IMR-90 (cell line): ENCODE results near the gene TCN1. TPM values are rescaled to one million over a fixed set of nuclear protein-coding genes. Genes with fewer than 3 reads are reported as not detected.

Source experiments
- ATAC-seq: fragments of 200-7000 bp; cut with Tn5 transposase; 2 replicates; pipeline ENCODE4 v1.9.1; 2020; ENCODE audit warnings: low read depth, mild to moderate bottlenecking, moderate library complexity
- BruUV-seq: library from RNA; stranded (reverse); fragments of 400-500 nt; replicated peaks from 2 replicates; lab custom pipeline; 2021; lab: Mats Ljungman, UMichigan
- CTCF ChIA-PET: fragments of 300-600 bp; formaldehyde crosslinking; extraction: SDS; loops from one replicate; lab custom pipeline; 2021; ENCODE audit warnings: antibody characterized with exemption; lab: Yijun Ruan, JAX
- POLR2A ChIA-PET: fragments of 300-600 bp; sonication (Branson Sonifier 250); formaldehyde crosslinking; loops from one replicate; lab custom pipeline; 2022; ENCODE audit warnings: antibody characterized with exemption; ENCODE audit not compliant: unreplicated experiment; lab: Charles Lee
- DNase-seq: peaks from one replicate; pipeline ENCODE4 v3.0.0; 2013
- H2AFZ ChIP-seq: replicated peaks from 2 replicates; pipeline ENCODE3; 2013; ENCODE audit warnings: low read length, mild to moderate bottlenecking; ENCODE audit not compliant: poor library complexity
- H2AK5ac ChIP-seq: 2 replicates; pipeline ENCODE4 v1.6.1; 2013; ENCODE audit warnings: low read depth, low read length, inconsistent platforms
- H2AK9ac ChIP-seq: replicated peaks from 2 replicates; pipeline ENCODE3; 2013; ENCODE audit warnings: mild to moderate bottlenecking, low read depth, low read length, moderate library complexity; ENCODE audit not compliant: poor library complexity
- H2BK120ac ChIP-seq: 2 replicates; pipeline ENCODE4 v1.6.1; 2013; ENCODE audit warnings: low read depth, low read length, inconsistent platforms
- H2BK15ac ChIP-seq: 3 replicates; pipeline ENCODE4 v1.6.1; 2013; ENCODE audit warnings: low read depth, low read length, inconsistent platforms
- H2BK20ac ChIP-seq: 2 replicates; pipeline ENCODE4 v1.6.1; 2013; ENCODE audit warnings: low read depth, mild to moderate bottlenecking, inconsistent platforms, low read length, moderate library complexity
- H2BK5ac ChIP-seq: 2 replicates; pipeline ENCODE4 v1.6.1; 2013; ENCODE audit warnings: mild to moderate bottlenecking, low read depth, low read length, inconsistent platforms; ENCODE audit not compliant: poor library complexity, severe bottlenecking
- H3K14ac ChIP-seq: replicated peaks from 2 replicates; pipeline ENCODE4 v1.6.1; 2013; ENCODE audit warnings: low read depth, low read length, inconsistent platforms
- H3K18ac ChIP-seq: 2 replicates; pipeline ENCODE4 v1.6.1; 2013; ENCODE audit warnings: low read depth, low read length, control low read depth
- H3K23ac ChIP-seq: 2 replicates; pipeline ENCODE4 v1.6.1; 2013; ENCODE audit warnings: low read depth, low read length, inconsistent platforms
- H3K27ac ChIP-seq: 2 replicates; pipeline ENCODE4 v1.5.1; 2013; ENCODE audit warnings: mild to moderate bottlenecking, control low read depth, low read length; ENCODE audit not compliant: insufficient read depth
- H3K27me3 ChIP-seq: 2 replicates; pipeline ENCODE4 v1.6.1; 2013; ENCODE audit warnings: low read length; ENCODE audit not compliant: control insufficient read depth, insufficient read depth
- H3K36me3 ChIP-seq: 2 replicates; pipeline ENCODE4 v1.6.1; 2013; ENCODE audit warnings: low read length, mixed read lengths; ENCODE audit not compliant: control insufficient read depth, insufficient read depth
- H3K4ac ChIP-seq: 2 replicates; pipeline ENCODE4 v1.6.1; 2013; ENCODE audit warnings: low read depth, low read length, inconsistent platforms
- H3K4me1 ChIP-seq: 2 replicates; pipeline ENCODE4 v1.6.1; 2013; ENCODE audit warnings: low read length, mixed read lengths; ENCODE audit not compliant: control insufficient read depth, insufficient read depth
- H3K4me2 ChIP-seq: 2 replicates; pipeline ENCODE4 v1.6.1; 2013; ENCODE audit warnings: low read depth, mild to moderate bottlenecking, control low read depth, low read length, moderate library complexity
- H3K4me3 ChIP-seq: 2 replicates; pipeline ENCODE4 v1.5.1; 2013; ENCODE audit warnings: low read depth, mild to moderate bottlenecking, control low read depth, low read length, moderate library complexity; ENCODE audit not compliant: insufficient read depth
- H3K56ac ChIP-seq: 2 replicates; pipeline ENCODE4 v1.6.1; 2013; ENCODE audit warnings: low read length, inconsistent platforms; ENCODE audit not compliant: insufficient read depth; ENCODE audit errors: extremely low read depth
- H3K79me1 ChIP-seq, 2 experiments: 2 replicates each; pipeline ENCODE4 v1.6.1; 2013; ENCODE audit warnings: low read length in 2 of 2, inconsistent platforms in 1 of 2, low read depth in 1 of 2
- H3K9ac ChIP-seq: 2 replicates; pipeline ENCODE4 v1.6.1; 2013; ENCODE audit warnings: low read depth, low read length, control low read depth
- H3K9me1 ChIP-seq: 2 replicates; pipeline ENCODE4 v1.6.1; 2013; ENCODE audit warnings: low read length, inconsistent platforms; ENCODE audit not compliant: insufficient read depth
- H3K9me3 ChIP-seq: 2 replicates; pipeline ENCODE4 v1.6.1; 2013; ENCODE audit warnings: low read length; ENCODE audit not compliant: control insufficient read depth, insufficient read depth
- H4K20me1 ChIP-seq: 2 replicates; pipeline ENCODE4 v1.6.1; 2013; ENCODE audit warnings: low read length, inconsistent platforms; ENCODE audit not compliant: insufficient read depth
- H4K5ac ChIP-seq: 2 replicates; pipeline ENCODE4 v1.6.1; 2013; ENCODE audit warnings: mild to moderate bottlenecking, low read depth, low read length, control low read depth
- H4K8ac ChIP-seq, 2 experiments: 2 replicates each; pipeline ENCODE4 v1.6.1; 2013; ENCODE audit warnings: low read depth in 2 of 2, low read length in 2 of 2, control low read depth in 1 of 2, inconsistent platforms in 1 of 2
- H4K91ac ChIP-seq: 2 replicates; pipeline ENCODE4 v1.6.1; 2013; ENCODE audit warnings: low read depth, low read length, inconsistent platforms; ENCODE audit not compliant: insufficient read depth
- CEBPB ChIP-seq: IDR thresholded peaks from 2 replicates; pipeline ENCODE4 v1.6.1; 2012; ENCODE audit warnings: low read depth, low read length, improper control_type of control experiment
- CHD1 ChIP-seq: IDR thresholded peaks from 2 replicates; pipeline ENCODE4 v1.6.1; 2012; ENCODE audit warnings: low read depth, low read length, improper control_type of control experiment
- ELK1 ChIP-seq: fragments of 150-350 bp; IDR thresholded peaks from 2 replicates; pipeline ENCODE4 v1.6.1; 2016; ENCODE audit warnings: low read depth, mild to moderate bottlenecking, low read length, moderate library complexity, borderline replicate concordance
- FOS ChIP-seq: fragments of 150-350 bp; IDR thresholded peaks from 2 replicates; pipeline ENCODE4 v1.6.1; 2016; ENCODE audit warnings: low read depth, low read length
- MAZ ChIP-seq: IDR thresholded peaks from 2 replicates; pipeline ENCODE4 v1.6.1; 2012; ENCODE audit warnings: low read depth, mild to moderate bottlenecking, low read length, improper control_type of control experiment, moderate library complexity, borderline replicate concordance
- MXI1 ChIP-seq: IDR thresholded peaks from 2 replicates; pipeline ENCODE4 v1.6.1; 2012; ENCODE audit warnings: low read depth, mild to moderate bottlenecking, low read length, moderate library complexity, borderline replicate concordance
- NFE2L2 ChIP-seq: fragments of 150-350 bp; IDR thresholded peaks from 2 replicates; pipeline ENCODE4 v1.6.1; 2016; ENCODE audit warnings: low read depth, mild to moderate bottlenecking, low read length
- POLR2A ChIP-seq: IDR thresholded peaks from 2 replicates; pipeline ENCODE4 v1.6.1; 2012; ENCODE audit warnings: mild to moderate bottlenecking, low read depth, low read length
- RAD21 ChIP-seq: IDR thresholded peaks from 2 replicates; pipeline ENCODE4 v1.6.1; 2012; ENCODE audit warnings: low read length, improper control_type of control experiment
- RFX5 ChIP-seq: IDR thresholded peaks from 2 replicates; pipeline ENCODE4 v1.8.0; 2012; ENCODE audit warnings: low read depth, mild to moderate bottlenecking, low read length, moderate library complexity
- WGBS, 2 experiments: methylation state at CpG; one replicate each; pipeline versions ENCODE4 v1.1.5 to v1.1.7; 2013; ENCODE audit warnings: missing lambda C conversion rate in 2 of 2; ENCODE audit not compliant: insufficient read length in 1 of 2; ENCODE audit errors: extremely low coverage in 2 of 2; 5-methylcytosine and 5-hydroxymethylcytosine counted together
- dilution Hi-C: fragments of 300-500 bp; cut with HindIII; formaldehyde crosslinking; loops from one replicate; pipeline ENCODE4 v1.14.3; 2018; ENCODE audit warnings: low sequenced_read_pairs; ENCODE audit not compliant: unreplicated experiment
- in situ Hi-C: fragments of 300-500 bp; cut with MboI; formaldehyde crosslinking; loops from 3 replicates; pipeline ENCODE4 v1.14.3; 2019; ENCODE audit warnings: low sequenced_read_pairs, inconsistent platforms, mixed read lengths
- intact Hi-C: fragments of 100-400 bp; cut with micrococcal nuclease; formaldehyde crosslinking; loops from 2 replicates; pipeline ENCODE4 v1.10.0; 2022
- polyA plus RNA-seq, 3 experiments: library from polyadenylated mRNA; depleted of rRNA; stranded (reverse); fragments of >200 nt; gene quantifications; 2 replicates each; pipeline ENCODE4 v1.2.3, GENCODE V29; 2012; ENCODE audit warnings: low replicate concordance in 1 of 3
- total RNA-seq: library from RNA; depleted of rRNA; stranded (reverse); fragments of >200 nt; gene quantifications from 2 replicates; pipeline ENCODE4 v1.2.3, GENCODE V29; 2012

TCN1 gene
- total and polyA plus RNA-seq, 2 of the 4 experiments (the other 2 are of a cell fraction), result not detected

- Histone ChIP-seq H4K8ac (no peak overlapping the region), H3K36me3 (no peaks in the 10 kb centered on the region), H3K4me3 (no peak overlapping the region), H3K27ac (no peak overlapping the region), H2BK20ac (no peak overlapping the region), H3K14ac (no peak overlapping the region), H3K23ac (no peak overlapping the region), H3K4me2 (no peak overlapping the region), H3K9me3 (no peaks in the 10 kb centered on the region), H2AK5ac (no peak overlapping the region), H3K4me1 (no peaks in the 10 kb centered on the region), H3K56ac (no peak overlapping the region), H3K27me3 (no peaks in the 10 kb centered on the region), H3K4ac (no peak overlapping the region), H2BK15ac (no peak overlapping the region), H3K9me1 (no peaks in the 10 kb centered on the region), H2BK5ac (no peak overlapping the region), H4K20me1 (no peaks in the 10 kb centered on the region), H4K91ac (no peak overlapping the region), H4K5ac (no peak overlapping the region), H2AFZ (no peak overlapping the region), H3K18ac (no peak overlapping the region), H2AK9ac (no peak overlapping the region), H3K79me1 (no peaks in the 10 kb centered on the region), H3K9ac (no peak overlapping the region), H2BK120ac (no peak overlapping the region)
- no peak for ATAC-seq
- dilution Hi-C loops, result no loop called here
- intact Hi-C loops, result no loop called here
- DNase-seq, result no peak
- POLR2A ChIA-PET, result no interaction called here
- BruUV-seq, result no TSS peak
- TF ChIP-seq MAZ (no peak), NFE2L2 (no peak), FOS (no peak), CHD1 (no peak), MXI1 (no peak), ELK1 (no peak), CEBPB (no peak), POLR2A (no peak), RAD21 (no peak), RFX5 (no peak)
- in situ Hi-C loops, result no loop called here
- no CpG with 5 or more reads among the region's 3 CpGs for WGBS, 2 experiments
- CTCF ChIA-PET, result no interaction called here
Measured at GRCh38 chr11:59862252-59862651, 4.0 kb downstream of the TCN1 start.
